Endothelial cell (in vitro differentiated cells): ENCODE results near the gene KRTAP5-7. TPM values are rescaled to one million over a fixed set of nuclear protein-coding genes. Genes with fewer than 3 reads are reported as not detected.
"Not testable (repeated sequence)": the region's sequence is repeated elsewhere in the genome, so short reads cannot be mapped to it uniquely, and the experiment has no call there.

ENCODE experiments used
- DNase-seq: peaks from one replicate; pipeline ENCODE4 v3.0.0; 2021; ENCODE audit warnings: low spot score
- H3K27ac Mint-ChIP-seq: one replicate; pipeline ENCODE4 v1.8.0; 2021; ENCODE audit warnings: mixed read lengths, inconsistent platforms; ENCODE audit not compliant: unreplicated experiment
- H3K27me3 Mint-ChIP-seq: one replicate; pipeline ENCODE4 v1.8.0; 2021; ENCODE audit warnings: mild to moderate bottlenecking, moderate library complexity, mixed read lengths, inconsistent platforms; ENCODE audit not compliant: unreplicated experiment
- H3K36me3 Mint-ChIP-seq: one replicate; pipeline ENCODE4 v1.8.0; 2021; ENCODE audit warnings: mild to moderate bottlenecking, low read depth, mixed read lengths, inconsistent platforms; ENCODE audit not compliant: unreplicated experiment
- H3K4me1 Mint-ChIP-seq: one replicate; pipeline ENCODE4 v1.8.0; 2021; ENCODE audit warnings: mild to moderate bottlenecking, mixed read lengths, inconsistent platforms; ENCODE audit not compliant: unreplicated experiment
- H3K4me3 Mint-ChIP-seq: one replicate; pipeline ENCODE4 v1.8.0; 2021; ENCODE audit warnings: mild to moderate bottlenecking, mixed read lengths, inconsistent platforms; ENCODE audit not compliant: unreplicated experiment
- H3K9me3 Mint-ChIP-seq: one replicate; pipeline ENCODE4 v1.8.0; 2021; ENCODE audit warnings: mixed read lengths, inconsistent platforms; ENCODE audit not compliant: unreplicated experiment
- total RNA-seq: library from RNA; stranded (reverse); fragmentation: NEBNext Ultra II Directional; extraction: Animal tissue kit (Norgen Biotek cat#: 25700); gene quantifications from one replicate; pipeline ENCODE4 v1.2.1, GENCODE V29; 2021; ENCODE audit not compliant: unreplicated experiment
- TF ChIP-seq, protein P1 (sequence below): fragments of 200-600 bp; sonication (generic); IDR thresholded peaks from one replicate; pipeline ENCODE4 v1.5.0; 2021; ENCODE audit warnings: antibody characterized with exemption; ENCODE audit not compliant: unreplicated experiment

The KRTAP5-7 gene
- total RNA-seq, 1 donor from 2014 or later: not detected

DNA sequence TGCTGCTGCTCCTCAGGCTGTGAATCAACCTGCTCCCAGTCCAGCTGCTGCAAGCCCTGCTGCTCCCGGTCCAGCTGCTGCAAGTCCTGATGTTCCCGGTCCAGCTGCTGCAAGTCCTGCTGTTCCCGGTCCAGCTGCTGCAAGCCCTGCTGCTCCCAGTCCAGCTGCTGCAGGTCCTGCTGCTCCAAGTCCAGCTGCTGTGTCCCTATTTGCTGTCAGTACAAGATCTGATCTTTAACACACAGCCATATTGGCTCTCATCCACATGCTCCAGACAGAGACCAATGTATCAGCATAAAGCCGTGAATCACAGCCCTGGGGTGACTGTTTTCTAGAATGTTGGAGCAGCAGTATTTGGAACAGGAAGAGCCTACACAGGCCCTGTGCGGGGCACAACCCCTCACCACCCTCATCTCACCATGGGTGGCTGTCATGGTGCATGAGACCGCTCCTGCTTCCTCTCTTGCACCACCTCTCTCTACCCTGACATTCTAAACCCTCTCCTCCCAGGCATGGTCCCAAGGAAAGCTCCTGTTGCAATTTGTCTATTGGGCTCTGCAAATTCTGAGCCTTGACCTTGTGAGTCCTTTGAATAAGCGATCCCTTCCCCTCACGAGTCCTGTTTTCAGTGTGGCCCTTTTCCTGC, 41.8 kb downstream of the KRTAP5-7 start:
- Mint-ChIP-seq H3K27ac (no peak overlapping the region), H3K27me3 (peaks cover 8% of the 10 kb centered on the region), H3K36me3 (no peaks in the 10 kb centered on the region), H3K4me1 (peaks cover 22% of the 10 kb centered on the region), H3K4me3 (no peak overlapping the region), H3K9me3 (no peaks in the 10 kb centered on the region)
- TF ChIP-seq, protein P1, sequence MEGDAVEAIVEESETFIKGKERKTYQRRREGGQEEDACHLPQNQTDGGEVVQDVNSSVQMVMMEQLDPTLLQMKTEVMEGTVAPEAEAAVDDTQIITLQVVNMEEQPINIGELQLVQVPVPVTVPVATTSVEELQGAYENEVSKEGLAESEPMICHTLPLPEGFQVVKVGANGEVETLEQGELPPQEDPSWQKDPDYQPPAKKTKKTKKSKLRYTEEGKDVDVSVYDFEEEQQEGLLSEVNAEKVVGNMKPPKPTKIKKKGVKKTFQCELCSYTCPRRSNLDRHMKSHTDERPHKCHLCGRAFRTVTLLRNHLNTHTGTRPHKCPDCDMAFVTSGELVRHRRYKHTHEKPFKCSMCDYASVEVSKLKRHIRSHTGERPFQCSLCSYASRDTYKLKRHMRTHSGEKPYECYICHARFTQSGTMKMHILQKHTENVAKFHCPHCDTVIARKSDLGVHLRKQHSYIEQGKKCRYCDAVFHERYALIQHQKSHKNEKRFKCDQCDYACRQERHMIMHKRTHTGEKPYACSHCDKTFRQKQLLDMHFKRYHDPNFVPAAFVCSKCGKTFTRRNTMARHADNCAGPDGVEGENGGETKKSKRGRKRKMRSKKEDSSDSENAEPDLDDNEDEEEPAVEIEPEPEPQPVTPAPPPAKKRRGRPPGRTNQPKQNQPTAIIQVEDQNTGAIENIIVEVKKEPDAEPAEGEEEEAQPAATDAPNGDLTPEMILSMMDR: no peak
- DNase-seq: no peak

DNA sequence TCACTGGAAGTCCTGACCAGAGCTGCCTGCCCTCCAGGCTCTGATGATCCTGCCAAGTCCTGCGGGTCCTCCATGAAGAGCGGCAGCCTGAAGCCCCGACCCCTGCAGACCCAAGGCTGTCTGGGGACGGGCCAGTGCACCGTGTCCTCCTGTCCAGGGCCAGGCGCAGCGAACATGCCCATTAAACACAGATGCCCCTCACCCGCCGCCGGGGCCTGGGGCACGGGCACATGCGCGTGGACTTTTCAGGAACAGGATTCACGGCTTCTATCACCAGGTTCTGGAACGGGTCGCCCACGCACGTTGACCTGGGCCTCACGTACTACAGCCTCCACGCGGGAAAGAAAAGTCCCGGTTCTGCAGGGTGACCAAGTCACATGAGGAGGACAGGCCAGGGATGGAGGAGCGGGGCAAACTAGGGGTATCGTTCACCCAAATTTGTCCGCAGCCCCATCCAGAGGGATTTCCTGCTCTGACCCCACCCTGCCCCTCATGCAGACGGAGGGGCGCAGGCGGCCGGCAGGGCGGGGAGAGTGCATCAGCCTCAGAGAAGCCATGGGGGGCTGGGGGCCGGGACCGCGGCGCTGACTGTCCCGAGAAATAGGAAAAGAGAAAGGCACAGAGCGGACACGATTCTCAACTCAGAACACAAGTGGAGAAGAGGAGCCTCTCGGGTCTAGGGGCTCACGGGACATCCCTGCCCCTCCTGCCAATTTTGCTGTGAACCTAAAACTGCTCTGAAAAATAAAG, 44.2 kb downstream of the KRTAP5-7 start:
- not testable (repeated sequence) for H3K4me3 Mint-ChIP-seq, H3K36me3 Mint-ChIP-seq, H3K9me3 Mint-ChIP-seq, DNase-seq, H3K27me3 Mint-ChIP-seq, H3K27ac Mint-ChIP-seq
- H3K4me1 Mint-ChIP-seq: peaks cover 15% of the 10 kb centered on the region

DNA sequence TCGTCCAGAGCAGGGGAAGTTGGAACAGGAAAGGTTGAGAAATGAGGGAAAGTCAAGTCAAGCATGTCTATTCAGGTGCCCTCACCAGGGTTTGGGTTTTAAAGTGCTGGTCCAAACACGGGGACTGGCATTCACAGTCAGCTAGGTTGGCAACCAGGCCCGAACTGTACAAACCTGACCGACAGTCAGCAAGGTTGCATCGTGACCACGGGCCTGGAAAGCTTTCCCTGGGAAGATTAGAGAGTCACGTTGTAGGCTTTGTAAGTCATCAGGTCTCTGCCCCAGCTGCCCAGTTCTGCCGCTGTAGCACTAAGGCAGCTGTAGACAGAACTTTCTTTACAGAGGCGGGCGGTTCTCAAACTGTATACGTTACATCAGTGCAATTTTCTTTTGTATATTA, 45.7 kb downstream of the KRTAP5-7 start:
- no peak overlapping the region for H3K27ac Mint-ChIP-seq
- H3K27me3 Mint-ChIP-seq: peaks cover 1% of the 10 kb centered on the region
- TF ChIP-seq, protein P1: no peak
- no peaks in the 10 kb centered on the region for H3K9me3 Mint-ChIP-seq
- H3K4me3 Mint-ChIP-seq: no peak overlapping the region
- no peaks in the 10 kb centered on the region for H3K4me1 Mint-ChIP-seq
- no peaks in the 10 kb centered on the region for H3K36me3 Mint-ChIP-seq
- no peak for DNase-seq

DNA sequence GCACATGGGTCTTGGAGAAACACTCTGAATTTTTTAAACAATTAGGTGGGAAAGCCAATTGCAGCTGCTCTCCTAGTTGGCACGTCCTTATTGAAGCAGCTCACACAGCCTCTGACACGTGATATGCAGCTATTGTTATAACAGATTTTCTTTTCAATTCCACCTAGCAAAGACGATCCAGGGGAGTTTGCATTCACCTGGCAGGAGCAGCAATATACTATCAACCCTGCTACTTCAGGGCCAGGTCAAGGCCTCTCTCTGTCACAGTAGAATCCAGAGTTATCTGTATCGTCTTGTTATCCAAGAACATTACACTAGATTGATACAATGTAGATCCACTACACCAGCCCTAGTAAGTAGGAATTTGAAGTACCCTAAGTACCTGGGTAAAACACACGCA, 47.4 kb downstream of the KRTAP5-7 start:
- TF ChIP-seq, protein P1: no peak
- Mint-ChIP-seq H3K36me3 (no peaks in the 10 kb centered on the region), H3K4me1 (peaks cover 4% of the 10 kb centered on the region), H3K9me3 (no peaks in the 10 kb centered on the region), H3K27ac (no peak overlapping the region), H3K27me3 (peaks cover 1% of the 10 kb centered on the region), H3K4me3 (no peak overlapping the region)
- no peak for DNase-seq

DNA sequence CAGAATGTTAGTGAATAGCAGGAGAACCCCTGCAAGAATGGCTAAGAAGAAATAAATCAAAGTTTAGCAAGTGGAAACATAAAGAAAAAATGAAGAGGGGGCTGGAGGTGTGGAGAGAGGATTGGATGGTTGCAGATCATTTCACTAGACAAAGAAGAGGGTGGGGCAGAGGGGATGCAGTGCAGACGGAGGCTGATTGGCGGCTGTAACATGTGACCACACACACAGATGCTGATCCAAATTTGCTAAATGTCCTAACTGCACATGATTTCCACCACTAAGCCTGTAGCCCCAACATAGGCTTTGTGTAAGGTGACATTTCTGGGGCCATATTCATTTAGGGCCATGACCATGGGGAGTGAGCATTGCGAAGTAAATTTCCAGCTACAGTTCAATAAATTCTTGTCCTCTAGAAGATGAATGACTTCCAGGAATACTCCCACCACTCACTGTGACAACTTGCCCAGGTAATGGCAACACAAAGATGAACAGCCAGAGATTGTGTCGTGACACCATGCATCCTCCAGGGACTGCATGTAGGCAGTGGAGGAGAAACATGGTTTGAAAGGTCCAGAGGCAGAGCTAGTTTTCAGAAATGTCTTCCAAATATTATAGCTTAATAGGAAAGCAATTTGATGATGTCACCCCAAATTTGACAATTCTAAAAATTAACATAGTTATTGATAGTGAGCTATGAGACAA, 48.8 kb downstream of the KRTAP5-7 start:
- H3K27me3 Mint-ChIP-seq: peaks cover 1% of the 10 kb centered on the region
- H3K4me1 Mint-ChIP-seq: peaks cover 13% of the 10 kb centered on the region
- H3K9me3 Mint-ChIP-seq: no peaks in the 10 kb centered on the region
- H3K36me3 Mint-ChIP-seq: no peaks in the 10 kb centered on the region
- DNase-seq: no peak
- no peak overlapping the region for H3K4me3 Mint-ChIP-seq
- TF ChIP-seq, protein P1: no peak
- H3K27ac Mint-ChIP-seq: no peak overlapping the region

DNA sequence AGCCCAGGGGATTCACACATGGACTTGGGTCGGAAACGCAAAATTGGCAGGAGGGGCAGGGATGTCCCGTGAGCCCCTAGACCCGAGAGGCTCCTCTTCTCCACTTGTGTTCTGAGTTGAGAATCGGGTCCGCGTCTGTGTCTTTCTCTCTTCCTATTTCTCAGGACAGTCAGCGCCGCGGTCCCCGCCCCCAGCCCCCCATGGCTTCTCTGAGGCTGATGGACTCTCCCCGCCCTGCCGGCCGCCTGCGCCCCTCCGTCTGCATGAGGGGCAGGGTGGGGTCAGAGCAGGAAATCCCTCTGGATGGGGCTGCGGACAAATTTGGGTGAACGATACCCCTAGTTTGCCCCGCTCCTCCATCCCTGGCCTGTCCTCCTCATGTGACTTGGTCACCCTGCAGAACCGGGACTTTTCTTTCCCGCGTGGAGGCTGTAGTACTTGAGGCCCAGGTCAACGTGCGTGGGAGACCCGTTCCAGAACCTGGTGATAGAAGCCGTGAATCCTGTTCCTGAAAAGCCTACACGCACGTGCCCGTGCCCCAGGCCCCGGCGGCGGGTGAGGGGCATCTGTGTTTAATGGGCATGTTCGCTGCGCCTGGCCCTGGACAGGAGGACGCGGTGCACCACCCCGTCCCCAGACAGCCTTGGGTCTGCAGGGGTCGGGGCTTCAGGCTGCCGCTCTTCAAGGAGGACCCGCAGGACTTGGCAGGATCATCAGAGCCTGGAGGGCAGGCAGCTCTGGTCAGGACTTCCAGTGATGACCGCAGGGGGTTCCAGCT, 49.8 kb downstream of the KRTAP5-7 start:
- H3K9me3 Mint-ChIP-seq, H3K27ac Mint-ChIP-seq, DNase-seq, H3K4me3 Mint-ChIP-seq, H3K27me3 Mint-ChIP-seq, H3K36me3 Mint-ChIP-seq: not testable (repeated sequence)
- H3K4me1 Mint-ChIP-seq: peaks cover 21% of the 10 kb centered on the region
